Hepatocyte (in vitro differentiated cells): Measurements from ENCODE around the gene TMEM250. TPM values are rescaled to one million over a fixed set of nuclear protein-coding genes. Genes with fewer than 3 reads are reported as not detected.

ENCODE experiments used
- DNase-seq: peaks from one replicate; pipeline ENCODE4 v3.0.0-alpha.2; 2016; ENCODE audit warnings: low spot score
- H2AFZ ChIP-seq: fragments of 200-600 bp; sonication (generic); 2 replicates; pipeline ENCODE4 v1.6.0; 2016; ENCODE audit warnings: antibody characterized with exemption, mild to moderate bottlenecking
- H3K27ac ChIP-seq: fragments of 200-600 bp; sonication (generic); 2 replicates; pipeline ENCODE4 v1.5.1; 2016; ENCODE audit warnings: mild to moderate bottlenecking
- H3K27me3 ChIP-seq: fragments of 200-600 bp; sonication (generic); 2 replicates; pipeline ENCODE4 v1.6.1; 2016
- H3K36me3 ChIP-seq: fragments of 200-600 bp; sonication (generic); replicated peaks from 2 replicates; pipeline ENCODE4 v1.5.1; 2016; ENCODE audit warnings: low read depth; ENCODE audit not compliant: insufficient read depth
- H3K4me1 ChIP-seq: fragments of 200-600 bp; sonication (generic); 2 replicates; pipeline ENCODE4 v1.5.1; 2016; ENCODE audit warnings: mild to moderate bottlenecking, moderate library complexity; ENCODE audit not compliant: insufficient read depth
- H3K4me2 ChIP-seq: fragments of 200-600 bp; sonication (generic); 2 replicates; pipeline ENCODE4 v1.6.0; 2016
- H3K4me3 ChIP-seq: fragments of 200-600 bp; sonication (generic); 2 replicates; pipeline ENCODE4 v1.5.1; 2016; ENCODE audit warnings: mild to moderate bottlenecking
- H3K79me2 ChIP-seq: fragments of 200-600 bp; sonication (generic); 2 replicates; pipeline ENCODE4 v1.6.0; 2017; ENCODE audit warnings: mild to moderate bottlenecking
- H3K9me2 ChIP-seq: fragments of 200-600 bp; sonication (generic); replicated peaks from 2 replicates; pipeline ENCODE4 v1.6.0; 2017; ENCODE audit warnings: mild to moderate bottlenecking; ENCODE audit not compliant: insufficient read depth
- H3K9me3 ChIP-seq: fragments of 200-600 bp; sonication (generic); 2 replicates; pipeline ENCODE4 v1.5.1; 2016; ENCODE audit warnings: low read depth, mild to moderate bottlenecking
- H4K20me1 ChIP-seq: fragments of 200-600 bp; sonication (generic); 2 replicates; pipeline ENCODE4 v1.6.0; 2016; ENCODE audit warnings: mild to moderate bottlenecking; ENCODE audit not compliant: insufficient read depth, poor library complexity, severe bottlenecking
- CTCF ChIP-seq: fragments of 200-600 bp; sonication (generic); IDR thresholded peaks from 2 replicates; pipeline ENCODE4 v1.5.1; 2016; ENCODE audit warnings: antibody characterized with exemption, mild to moderate bottlenecking; ENCODE audit not compliant: poor library complexity
- EZH2 ChIP-seq: fragments of 200-600 bp; sonication (generic); IDR thresholded peaks from 2 replicates; pipeline ENCODE4 v1.6.1; 2016; ENCODE audit warnings: antibody characterized with exemption, mild to moderate bottlenecking, borderline replicate concordance
- EZH2phosphoT487 ChIP-seq: fragments of 200-600 bp; sonication (generic); IDR thresholded peaks from one replicate; pipeline ENCODE4 v1.6.1; 2018; ENCODE audit warnings: antibody characterized with exemption, mild to moderate bottlenecking, low read depth, moderate library complexity; ENCODE audit not compliant: unreplicated experiment, severe bottlenecking
- WGBS: methylation state at CpG from one replicate; pipeline ENCODE4 v1.1.6; 2016; ENCODE audit warnings: low lambda C conversion rate; ENCODE audit errors: missing lambda C conversion rate; 5-methylcytosine and 5-hydroxymethylcytosine counted together
- polyA plus RNA-seq: library from polyadenylated mRNA; unstranded; fragments of >200 nt; fragmentation: Nextera tagmentation; extraction: Ambion mirVana; gene quantifications from 2 replicates; pipeline ENCODE4 v1.2.1, GENCODE V29; 2016
- total RNA-seq: library from RNA; depleted of rRNA; stranded (reverse); fragments of >200 nt; gene quantifications from 2 replicates; pipeline ENCODE4 v1.2.3, GENCODE V29; 2014

Gene TMEM250
- total and polyA plus RNA-seq, 2 experiments from 2014 or later, result 37.8 to 47.6 TPM

DNA sequence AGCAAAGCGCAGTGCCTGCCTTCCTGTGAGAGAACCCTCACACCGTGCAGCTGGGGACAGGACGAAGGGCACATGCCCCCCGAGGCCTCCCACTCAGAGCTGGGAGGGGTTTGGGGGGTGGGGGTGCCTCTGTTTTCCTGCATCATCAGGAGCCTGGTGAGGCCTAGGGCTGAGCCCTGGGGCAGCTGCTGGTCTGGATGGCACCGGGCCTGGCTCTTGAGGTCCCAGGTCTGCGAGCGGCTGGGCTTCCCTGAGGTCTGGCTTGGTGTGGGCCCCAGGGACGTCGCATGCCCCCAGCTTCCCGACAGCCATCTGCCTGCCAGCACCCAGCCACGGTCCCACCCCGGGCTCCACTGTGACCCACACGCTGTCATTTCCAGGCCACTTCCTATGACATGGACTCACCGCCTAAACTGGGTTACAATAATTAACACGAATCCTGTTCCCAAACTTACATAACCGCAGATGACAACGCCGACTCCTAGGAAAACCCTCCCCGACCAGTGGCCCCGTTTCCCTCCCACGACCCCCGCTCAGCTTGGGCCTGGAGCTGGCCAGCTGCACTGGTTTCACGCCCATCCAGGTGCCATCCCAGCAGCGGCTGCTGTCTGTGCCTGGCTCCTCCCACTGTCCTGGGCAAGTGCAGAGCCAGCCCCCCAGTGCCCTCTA is 32.3 kb downstream of the TMEM250 start:
- Histone ChIP-seq H3K4me2 (no peak overlapping the region), H3K4me1 (no peaks in the 10 kb centered on the region), H3K36me3 (no peaks in the 10 kb centered on the region), H3K79me2 (peaks cover 97% of the 10 kb centered on the region), H3K9me3 (no peaks in the 10 kb centered on the region), H3K9me2 (no peaks in the 10 kb centered on the region), H3K27ac (no peak overlapping the region), H3K27me3 (no peaks in the 10 kb centered on the region), H4K20me1 (peaks cover 91% of the 10 kb centered on the region), H3K4me3 (no peak overlapping the region), H2AFZ (no peak overlapping the region)
- TF ChIP-seq CTCF, result no peak
- TF ChIP-seq EZH2, result no peak
- TF ChIP-seq EZH2phosphoT487, result no peak
- DNase-seq, result no peak
- WGBS, result 91% methylated on average over 22 of the region's 24 CpGs

GRCh38 chr9:136085815-136086212 is 32.9 kb downstream of the TMEM250 start:
- H3K27ac ChIP-seq, result no peak overlapping the region
- WGBS, result 98% methylated on average over 16 of the region's 16 CpGs
- no peak for TF ChIP-seq EZH2phosphoT487
- no peak for TF ChIP-seq EZH2
- no peak for TF ChIP-seq CTCF
- no peaks in the 10 kb centered on the region for H3K4me1 ChIP-seq
- DNase-seq, result no peak
- peaks cover 91% of the 10 kb centered on the region for H4K20me1 ChIP-seq
- H3K9me2 ChIP-seq, result no peaks in the 10 kb centered on the region
- H3K4me3 ChIP-seq, result no peak overlapping the region
- H3K36me3 ChIP-seq, result no peaks in the 10 kb centered on the region
- H3K9me3 ChIP-seq, result no peaks in the 10 kb centered on the region
- H3K27me3 ChIP-seq, result no peaks in the 10 kb centered on the region
- peaks cover 97% of the 10 kb centered on the region for H3K79me2 ChIP-seq
- H2AFZ ChIP-seq, result no peak overlapping the region
- H3K4me2 ChIP-seq, result no peak overlapping the region

- no peaks in the 10 kb centered on the region for H3K9me3 ChIP-seq
- no peaks in the 10 kb centered on the region for H3K4me1 ChIP-seq
- H3K79me2 ChIP-seq, result peaks cover 92% of the 10 kb centered on the region
- TF ChIP-seq EZH2phosphoT487, result no peak
- no peak for TF ChIP-seq CTCF
- no peak for TF ChIP-seq EZH2
- no peaks in the 10 kb centered on the region for H3K9me2 ChIP-seq
- H2AFZ ChIP-seq, result no peak overlapping the region
- peaks cover 84% of the 10 kb centered on the region for H4K20me1 ChIP-seq
- WGBS, result 95% methylated on average over 33 of the region's 33 CpGs
- H3K4me2 ChIP-seq, result no peak overlapping the region
- H3K27me3 ChIP-seq, result no peaks in the 10 kb centered on the region
- H3K36me3 ChIP-seq, result no peaks in the 10 kb centered on the region
- H3K27ac ChIP-seq, result no peak overlapping the region
- no peak for DNase-seq
- H3K4me3 ChIP-seq, result no peak overlapping the region
Measured at GRCh38 chr9:136084063-136084944, 34.4 kb downstream of the TMEM250 start.
